OCI-M1 (cell line): ENCODE measurements around the gene GPSM1.
A peak's percentile ranks its signal among the peaks of the same experiment; 100 is the strongest.

Source experiments
- DNase-seq: peaks from one replicate; lab custom pipeline; 2025; lab: John Stamatoyannopoulos, UW

GPSM1 gene

DNA sequence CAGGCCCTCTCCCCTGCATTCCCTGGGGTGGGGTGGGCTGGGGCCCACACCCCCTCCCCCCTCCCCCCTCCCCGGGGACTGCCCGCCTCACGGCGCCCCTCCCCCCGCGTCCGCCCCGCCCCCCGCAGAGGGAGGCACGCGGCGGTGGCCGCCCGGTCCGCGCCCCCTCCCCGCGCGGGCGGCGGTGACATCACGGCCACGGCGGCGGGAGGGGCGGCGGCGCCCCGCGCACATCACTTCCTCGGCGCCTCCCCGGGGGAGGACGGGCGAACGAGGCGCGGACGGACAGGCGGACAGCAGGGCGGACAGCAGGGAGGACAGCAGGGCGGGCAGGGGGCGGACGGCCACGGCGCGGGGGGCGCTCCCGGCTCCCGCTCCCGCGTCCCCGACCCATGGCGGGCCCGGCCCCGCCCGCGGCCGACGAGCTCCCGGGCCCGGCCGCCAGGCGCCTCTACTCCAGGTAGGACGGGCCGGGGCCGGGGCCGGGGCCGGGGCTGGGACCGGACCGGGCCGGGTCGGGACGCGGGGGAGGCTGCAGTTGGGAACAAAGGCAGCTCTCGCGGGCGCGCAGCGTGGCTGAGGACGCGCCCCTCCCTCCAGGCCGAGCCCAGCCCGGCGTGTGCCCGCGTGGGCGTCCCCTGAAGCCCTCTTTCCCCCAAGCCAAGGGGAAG lies at the start of gene GPSM1:
Gene GPSM1, plus strand, starts transcription at position 236 of the 671 bp plus-strand sequence. Its CDS starts 157 bp downstream, at position 393.
- DNase-seq, result peak; percentile 49

GRCh38 chr9:136277746-136278145 lies 49.6 kb upstream of the GPSM1 start:
- DNase-seq, result no peak

- DNase-seq, result no peak
Observed at GRCh38 chr9:136278221-136278620, 49.1 kb upstream of the GPSM1 start.

GRCh38 chr9:136278894-136279293 lies 48.4 kb upstream of the GPSM1 start:
- no peak for DNase-seq

DNA sequence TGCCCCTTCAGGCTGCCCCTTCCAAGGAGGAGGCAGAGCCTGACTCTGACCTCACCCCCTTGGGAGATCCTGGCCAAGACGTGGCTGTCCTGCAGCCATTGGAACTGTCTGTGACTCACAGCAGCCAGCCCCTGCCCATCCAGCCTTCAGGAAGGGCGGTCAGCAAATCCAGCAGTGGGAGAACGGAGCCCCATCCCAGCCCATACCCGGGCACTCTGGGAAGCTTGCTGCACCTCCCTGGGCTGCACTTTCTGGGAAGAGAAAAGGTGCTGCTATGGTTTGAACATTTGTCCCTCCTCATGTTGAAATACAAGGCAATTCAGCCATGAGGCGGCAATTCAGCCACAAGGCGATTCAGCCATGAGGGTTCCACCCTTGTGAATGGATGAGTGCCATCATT lies 47.9 kb upstream of the GPSM1 start:
- DNase-seq, result no peak

DNA sequence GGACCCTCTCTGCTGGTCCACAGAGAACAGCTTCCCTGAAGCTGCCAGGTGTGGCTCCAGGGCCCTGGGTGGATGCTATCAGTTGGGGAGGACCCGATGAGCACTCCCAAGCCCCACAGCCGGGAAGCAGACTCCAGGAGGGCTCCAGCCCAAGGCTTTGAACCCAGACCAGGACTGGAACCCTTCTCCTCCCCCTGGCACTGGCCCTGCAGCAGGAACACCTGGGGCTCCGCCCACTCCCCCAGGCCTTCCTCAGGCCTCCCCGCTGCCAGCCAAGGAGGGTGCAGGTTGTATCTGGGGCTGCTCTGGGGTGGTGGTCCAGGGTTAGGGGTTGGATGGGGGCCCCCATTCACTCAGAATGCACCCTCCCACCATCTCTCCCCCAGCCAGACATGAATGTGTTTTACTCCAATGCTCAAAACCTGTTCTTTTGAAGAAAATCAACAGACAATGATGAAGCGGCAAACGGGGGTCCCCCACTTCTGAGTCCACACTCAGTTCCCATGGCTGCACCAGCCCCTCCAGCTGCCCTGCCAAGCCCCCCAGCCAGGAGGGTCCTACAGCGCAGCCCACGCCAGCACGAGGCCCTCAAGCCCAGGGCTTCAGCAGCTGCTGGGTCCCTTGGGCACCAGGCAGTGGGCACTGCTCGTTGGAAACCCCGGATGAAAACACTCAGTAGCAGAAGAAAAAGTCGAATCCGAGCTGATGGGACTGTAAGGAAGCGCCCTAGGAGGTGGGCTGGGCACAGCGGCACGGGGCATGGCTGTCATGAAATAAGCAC lies 46.6 kb upstream of the GPSM1 start:
- DNase-seq, result no peak

DNA sequence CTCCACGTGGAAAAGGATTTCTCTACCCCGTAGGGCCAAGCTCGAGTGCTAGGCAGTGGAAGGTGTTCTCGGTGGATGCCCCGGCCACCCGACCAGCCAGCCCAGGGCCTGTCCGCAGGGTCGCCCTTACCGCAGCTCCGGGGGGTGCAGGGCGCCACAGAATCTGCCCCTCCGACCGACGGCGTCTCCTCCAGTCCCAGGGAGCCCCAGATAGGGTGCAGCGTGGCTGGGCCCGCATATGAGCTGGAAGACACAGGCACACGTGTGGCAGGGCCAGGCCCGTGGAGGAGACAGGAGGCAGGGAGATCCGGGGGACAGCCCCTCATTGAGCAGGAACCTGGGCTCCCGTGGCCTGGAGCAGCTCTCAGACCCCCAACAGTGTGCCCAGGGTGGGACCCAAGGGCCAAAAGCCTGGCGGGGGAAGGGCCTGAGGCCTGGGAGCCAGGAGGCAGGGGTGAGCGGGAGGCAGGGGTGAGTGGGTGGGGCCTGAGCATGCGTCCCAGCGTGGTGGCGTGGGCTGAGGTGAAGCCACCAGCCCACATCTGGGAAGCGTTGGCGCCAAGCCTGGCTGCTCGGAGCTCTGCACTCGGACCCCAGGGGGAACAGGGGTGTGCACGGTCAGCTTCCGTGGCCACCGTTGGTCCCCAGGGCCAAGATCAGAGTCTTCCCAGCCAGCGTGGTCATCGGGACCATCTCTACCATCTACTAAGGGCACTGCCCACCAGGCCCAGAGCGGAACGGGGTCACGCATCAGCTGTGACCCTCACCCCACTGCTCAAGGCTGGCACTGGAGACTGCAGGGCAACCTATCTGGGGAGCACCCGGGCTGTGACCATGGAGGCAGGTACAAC lies 45.7 kb upstream of the GPSM1 start:
- DNase-seq, result no peak

DNA sequence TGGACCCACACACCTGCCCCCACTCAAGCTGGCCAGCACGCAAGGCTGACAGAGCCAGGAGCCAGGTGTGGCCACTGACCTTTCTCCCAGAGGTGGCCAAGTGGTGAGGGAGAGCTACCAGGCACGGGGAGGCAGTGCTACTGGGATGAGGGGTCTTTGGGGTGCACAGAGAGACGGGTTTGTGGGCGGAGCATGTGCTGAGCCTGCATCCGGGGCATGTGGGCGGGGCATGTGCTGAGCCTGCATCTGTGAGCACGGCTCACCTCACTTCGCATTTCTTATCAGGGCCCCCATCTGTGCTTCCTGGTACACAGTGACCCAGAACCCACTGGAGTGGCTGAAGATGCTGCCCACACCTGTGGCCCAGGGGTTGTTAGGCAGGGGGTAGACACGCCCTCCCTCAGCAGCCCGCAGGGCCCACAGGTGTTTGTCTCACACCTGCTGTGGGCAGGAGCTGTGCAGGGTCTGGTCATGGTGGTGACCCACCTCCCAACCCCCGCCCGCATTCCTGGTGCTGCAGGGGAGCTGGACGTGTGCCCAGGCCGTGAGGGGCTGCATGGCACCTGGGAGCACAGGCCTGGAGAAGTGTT lies 45.0 kb upstream of the GPSM1 start:
- DNase-seq, result no peak

DNA sequence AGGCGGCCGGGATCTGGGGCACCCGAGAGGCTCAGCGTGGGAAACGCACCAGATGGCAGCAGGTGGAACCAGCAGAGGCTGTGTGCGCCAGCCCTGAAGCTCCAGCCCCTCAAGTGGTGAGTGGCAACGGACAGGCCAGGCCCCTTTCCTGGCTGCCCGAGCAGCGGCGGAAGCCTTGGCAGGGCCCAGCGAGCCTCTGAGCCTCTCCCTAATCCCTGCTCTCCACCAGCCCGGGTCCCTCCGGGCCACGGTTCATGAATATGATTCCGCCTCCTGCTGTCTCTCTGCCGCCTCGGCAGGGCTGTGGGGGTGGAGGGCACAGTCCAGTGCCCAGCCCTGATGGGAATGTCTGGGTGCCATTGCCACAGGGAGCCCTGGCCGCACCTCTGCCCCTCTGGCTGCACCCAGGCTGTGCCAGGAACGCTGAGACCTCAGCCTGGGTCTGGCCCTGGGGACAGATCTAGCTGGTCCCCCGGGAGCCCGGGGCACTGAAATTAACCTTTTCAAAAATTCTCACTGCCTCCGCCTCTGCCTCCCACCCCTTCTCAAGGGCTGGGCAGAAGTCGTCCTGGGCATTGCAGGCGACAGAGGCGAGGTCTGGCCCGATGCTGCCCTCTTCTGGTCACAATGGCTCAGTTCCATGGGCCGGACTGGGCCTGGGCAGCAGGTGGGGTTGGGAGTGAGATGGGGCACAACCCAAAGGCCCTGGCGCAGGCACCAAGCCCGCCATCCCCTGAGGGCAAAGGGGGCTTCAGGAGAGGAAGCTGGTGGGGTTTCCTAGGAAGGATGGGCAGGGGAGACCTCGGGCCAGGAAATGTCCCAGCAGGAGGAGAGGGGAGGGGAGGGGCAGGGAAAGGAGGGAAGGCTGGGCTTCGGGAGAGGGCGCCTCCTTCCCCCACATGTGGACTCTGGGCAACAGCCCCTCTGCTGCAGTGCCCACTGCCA lies 43.8 kb upstream of the GPSM1 start:
- DNase-seq, result peak; percentile 80

DNA sequence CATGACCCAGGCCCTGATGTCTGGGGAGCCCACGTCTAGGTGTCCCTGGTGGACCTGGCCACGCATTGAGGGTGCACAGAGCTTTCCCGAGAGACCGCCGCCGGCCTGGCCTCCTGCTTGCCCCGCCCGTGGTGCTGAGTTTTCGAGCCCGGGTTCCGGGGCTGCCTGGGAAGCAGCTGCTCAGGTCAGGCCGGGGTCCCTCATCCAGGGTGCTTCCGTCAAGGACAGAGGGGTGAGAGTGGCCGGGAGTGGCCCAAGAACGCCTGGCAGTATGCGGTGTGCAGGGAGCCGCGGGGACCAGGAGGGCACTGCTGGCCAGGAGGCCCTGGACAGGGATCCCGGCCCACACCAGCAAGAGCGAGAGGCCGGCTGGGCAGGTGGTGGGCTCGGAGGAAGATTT lies 43.0 kb upstream of the GPSM1 start:
- no peak for DNase-seq

DNA sequence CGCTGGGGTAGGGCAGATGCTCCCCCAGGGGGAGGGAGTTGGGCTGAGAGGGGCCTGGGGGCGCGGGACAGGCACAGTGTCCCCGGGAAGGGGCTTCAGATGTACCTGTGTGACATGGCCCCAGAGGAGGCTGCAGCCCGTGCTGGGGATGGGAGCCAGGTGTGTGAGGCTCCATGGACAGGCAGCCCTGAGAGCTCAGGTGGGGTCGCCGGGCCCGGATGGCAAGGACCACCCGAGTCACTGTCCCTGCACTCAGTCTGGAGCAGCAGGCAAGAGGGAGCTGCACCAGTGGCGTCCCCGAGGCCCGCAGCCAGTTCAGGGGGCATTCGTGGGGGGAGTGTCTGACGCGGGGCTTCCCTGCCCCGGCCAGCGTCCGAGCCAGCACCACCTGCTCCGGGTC lies 42.4 kb upstream of the GPSM1 start:
- DNase-seq, result no peak

DNA sequence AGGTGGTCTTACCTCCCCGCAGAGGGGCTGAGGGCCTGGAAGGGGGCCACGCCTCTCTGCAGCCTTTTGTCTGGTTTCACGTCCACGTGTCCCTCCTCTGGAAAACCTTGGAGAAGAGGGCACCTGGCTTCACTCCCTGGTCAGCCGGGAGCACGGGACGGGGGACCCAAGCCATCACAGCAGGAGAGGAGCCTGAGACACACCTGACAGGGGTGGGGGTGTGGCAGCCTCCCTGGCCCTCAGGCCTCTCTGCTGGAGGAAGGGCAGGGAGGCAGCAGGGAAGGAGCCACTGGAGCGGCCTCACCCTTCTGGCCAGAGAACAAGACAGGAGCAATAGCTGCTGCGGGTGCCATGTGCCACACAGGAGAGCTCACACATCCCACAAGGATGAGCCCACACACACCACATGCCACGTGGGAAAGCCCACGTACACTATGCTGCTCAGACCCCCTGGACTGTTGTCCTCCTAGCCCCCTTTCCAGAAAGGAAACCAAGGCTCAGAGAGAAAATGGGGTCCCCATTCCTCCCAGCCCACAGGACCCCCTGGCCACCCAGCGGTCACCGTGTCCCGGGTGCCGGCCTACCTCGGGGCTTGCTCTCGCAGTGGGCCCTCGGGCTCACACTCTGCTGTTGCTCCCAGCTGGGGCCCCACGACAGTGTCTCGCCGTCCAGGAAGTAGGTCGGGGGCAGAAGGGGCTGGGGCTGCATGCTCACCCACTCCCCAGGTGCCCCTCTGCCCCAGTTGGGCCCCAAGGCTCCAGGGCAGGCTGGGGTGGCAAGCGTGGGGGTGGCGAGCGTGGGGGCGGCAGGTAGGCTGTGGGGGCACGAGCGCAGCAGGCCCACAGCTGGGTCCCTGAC lies 41.6 kb upstream of the GPSM1 start:
- DNase-seq, result no peak

DNA sequence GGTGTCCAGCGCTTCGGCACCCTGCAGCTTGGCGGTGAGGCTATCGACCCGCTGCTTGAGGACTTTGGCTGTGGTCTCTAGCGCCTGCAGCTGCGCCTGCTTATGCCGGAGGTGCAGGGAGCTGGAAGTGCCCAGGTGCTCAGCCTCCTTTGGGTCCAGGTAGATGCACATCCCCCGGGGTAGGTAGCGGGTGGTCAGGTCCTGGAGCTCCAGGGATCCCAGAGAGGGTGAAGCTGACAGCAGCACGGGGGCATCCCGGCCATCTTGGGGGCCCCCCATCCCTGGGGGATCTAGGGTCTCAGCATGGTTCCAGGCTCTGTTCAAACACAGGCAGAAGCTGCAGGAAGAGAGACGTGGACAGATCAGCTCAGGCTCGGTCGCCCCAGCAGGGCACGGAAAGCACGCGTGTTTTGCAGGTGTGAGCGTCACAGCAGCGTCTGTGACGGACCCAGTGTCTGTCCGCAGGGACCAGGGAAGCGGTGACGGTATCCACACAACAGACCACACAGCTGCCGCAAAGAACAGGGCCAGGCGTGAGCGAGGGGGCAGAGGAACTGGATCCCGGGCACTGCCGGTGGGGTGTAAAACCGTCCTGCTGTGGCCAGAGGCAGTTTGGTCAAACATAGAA lies 40.9 kb upstream of the GPSM1 start:
- DNase-seq, result no peak

DNA sequence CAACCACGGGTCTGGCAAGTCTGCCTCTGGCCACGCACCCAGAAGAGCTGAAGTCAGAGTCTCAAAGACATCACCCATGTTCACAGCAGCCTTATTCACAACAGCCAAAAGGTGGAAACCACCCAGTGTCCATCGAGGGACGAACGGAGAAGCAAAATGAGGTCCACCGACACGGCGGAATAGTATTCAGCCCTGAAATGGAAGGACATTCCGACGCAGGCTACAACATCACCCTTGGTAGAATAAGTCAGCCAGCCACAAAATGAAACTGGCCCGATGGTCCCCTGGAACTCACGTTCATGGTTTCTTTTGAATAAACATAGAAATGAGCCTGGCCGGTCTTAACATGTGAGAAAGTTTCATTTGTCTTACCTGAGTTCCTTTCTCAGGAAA lies 40.4 kb upstream of the GPSM1 start:
- DNase-seq, result no peak

GRCh38 chr9:136287960-136288753 lies 39.2 kb upstream of the GPSM1 start:
- DNase-seq, result no peak

DNA sequence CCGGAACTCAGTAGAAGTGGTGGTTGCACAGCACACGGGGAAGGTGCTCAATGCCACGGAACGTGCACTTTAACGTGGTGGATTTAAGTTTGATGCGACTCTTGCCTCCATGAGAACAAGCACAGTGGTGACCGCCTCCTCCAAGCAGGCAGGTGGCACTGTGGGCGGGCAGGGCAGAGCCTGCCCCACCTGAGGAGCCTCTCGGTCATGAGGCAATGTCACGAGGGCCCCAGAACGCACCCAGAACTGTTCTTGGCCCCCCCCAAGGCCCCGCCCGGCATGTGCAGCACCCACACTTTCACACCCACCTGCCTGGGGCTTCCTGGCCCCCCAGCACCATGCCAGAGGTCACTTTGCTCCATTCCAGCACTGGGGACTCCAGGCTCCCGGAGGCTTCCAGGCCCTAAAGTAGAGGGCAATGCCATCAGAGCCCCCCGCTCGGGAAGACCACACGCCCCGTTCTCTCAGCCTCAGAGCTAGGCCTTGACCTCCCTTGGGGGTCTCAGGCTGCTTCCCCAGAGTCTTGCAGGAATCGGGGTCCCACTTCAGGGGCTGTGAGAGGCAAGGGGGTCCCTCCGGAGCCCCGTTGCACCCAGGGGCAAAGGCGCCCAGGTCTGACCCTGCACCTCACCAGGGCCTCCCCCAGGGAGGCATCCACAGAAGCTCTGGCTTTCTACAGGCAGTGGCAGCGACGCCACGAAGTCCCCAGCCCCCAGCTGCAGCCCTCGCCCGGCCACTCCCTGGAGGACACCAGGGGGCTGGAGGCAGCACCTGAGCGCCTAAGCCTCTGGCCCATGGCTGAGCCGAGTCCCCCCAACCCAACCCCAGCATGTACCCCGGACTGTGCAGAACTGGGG lies 37.5 kb upstream of the GPSM1 start:
- peak; percentile 28 for DNase-seq

- DNase-seq, result no peak
Observed at GRCh38 chr9:136290508-136291000, 36.8 kb upstream of the GPSM1 start.
